ENCODE data around the gene VGLL1. TPM values are rescaled to one million over a fixed set of nuclear protein-coding genes. Genes with fewer than 3 reads are reported as not detected.
A peak's percentile ranks its signal among the peaks of the same experiment; 100 is the strongest.

VGLL1 gene
- total RNA-seq, 2 donors from 2014 or later: not detected

DNA sequence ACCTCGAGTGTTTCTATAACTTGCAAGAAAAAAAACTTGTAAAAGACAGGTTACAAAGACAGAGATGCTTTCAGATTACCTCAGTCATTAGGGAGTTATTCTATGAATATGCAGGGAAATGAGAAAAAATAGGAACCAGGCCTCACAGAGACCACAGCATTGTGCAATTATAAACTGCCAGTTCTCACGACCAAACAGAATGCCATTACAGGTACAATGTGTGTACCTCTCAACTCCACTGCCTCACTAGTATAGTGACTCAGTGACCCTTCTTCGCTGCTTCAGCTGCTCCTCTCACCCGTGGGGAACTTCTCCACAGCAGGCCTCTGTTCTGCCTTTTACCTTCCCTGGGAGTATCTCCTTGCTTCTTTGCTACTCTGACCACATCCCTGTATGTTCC, 37.0 kb upstream of the VGLL1 start:
- intact Hi-C loops (cut with DNase I): loop anchor here (10.0 kb wide), 1 partner anchor 510 kb away; the partner anchor contains the start of gene SLC9A6
- no peak overlapping the region for H3K9ac ChIP-seq (ENCODE audit: low read depth in 2 of 2, low read length in 2 of 2)
- H3K4me3 ChIP-seq: no peak overlapping the region
- no peaks in the 10 kb centered on the region for H3K4me1 ChIP-seq
- no peak overlapping the region for H3K27ac ChIP-seq
- TF ChIP-seq, protein P1, sequence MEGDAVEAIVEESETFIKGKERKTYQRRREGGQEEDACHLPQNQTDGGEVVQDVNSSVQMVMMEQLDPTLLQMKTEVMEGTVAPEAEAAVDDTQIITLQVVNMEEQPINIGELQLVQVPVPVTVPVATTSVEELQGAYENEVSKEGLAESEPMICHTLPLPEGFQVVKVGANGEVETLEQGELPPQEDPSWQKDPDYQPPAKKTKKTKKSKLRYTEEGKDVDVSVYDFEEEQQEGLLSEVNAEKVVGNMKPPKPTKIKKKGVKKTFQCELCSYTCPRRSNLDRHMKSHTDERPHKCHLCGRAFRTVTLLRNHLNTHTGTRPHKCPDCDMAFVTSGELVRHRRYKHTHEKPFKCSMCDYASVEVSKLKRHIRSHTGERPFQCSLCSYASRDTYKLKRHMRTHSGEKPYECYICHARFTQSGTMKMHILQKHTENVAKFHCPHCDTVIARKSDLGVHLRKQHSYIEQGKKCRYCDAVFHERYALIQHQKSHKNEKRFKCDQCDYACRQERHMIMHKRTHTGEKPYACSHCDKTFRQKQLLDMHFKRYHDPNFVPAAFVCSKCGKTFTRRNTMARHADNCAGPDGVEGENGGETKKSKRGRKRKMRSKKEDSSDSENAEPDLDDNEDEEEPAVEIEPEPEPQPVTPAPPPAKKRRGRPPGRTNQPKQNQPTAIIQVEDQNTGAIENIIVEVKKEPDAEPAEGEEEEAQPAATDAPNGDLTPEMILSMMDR (IDR thresholded peaks at IDR 0.05): no peak
- H3K36me3 ChIP-seq: no peaks in the 10 kb centered on the region
- no peaks in the 10 kb centered on the region for H3K27me3 ChIP-seq
- no peak for DNase-seq
- H3K9me3 ChIP-seq: no peaks in the 10 kb centered on the region

DNA sequence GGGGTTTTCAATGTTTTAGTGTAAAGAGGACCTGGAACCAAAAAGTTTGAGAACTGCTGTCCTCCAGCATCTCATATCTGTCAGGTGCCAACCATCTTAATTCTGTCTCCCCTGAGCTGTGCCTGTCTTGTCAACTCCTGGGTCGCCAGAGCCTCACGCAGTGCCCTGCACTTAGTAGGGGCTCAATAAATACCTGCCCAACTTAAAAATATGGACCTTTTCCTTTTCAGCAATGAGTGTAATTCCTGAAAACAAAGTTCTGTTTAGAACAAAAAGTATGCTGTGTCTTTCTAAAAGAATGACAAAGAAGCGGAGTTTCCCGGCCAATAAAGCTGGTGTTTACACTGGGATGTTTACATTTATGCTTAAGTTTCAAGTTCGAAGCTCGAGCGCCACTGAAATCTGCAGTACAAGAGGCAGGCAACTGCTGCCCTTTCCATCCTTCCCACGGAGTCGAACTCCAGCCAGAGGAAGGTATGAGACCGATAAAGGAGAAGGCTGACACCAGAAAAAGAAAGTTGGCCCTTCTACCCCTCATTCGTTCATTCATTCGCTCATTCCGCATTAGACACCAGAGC, 35.7 kb upstream of the VGLL1 start:
- intact Hi-C loops (cut with DNase I): loop anchor here (10.0 kb wide), 1 partner anchor 511 kb away; the partner anchor contains the start of gene SLC9A6
- Histone ChIP-seq H3K9ac (ENCODE audit: low read depth in 2 of 2, low read length in 2 of 2) (peak overlapping the region; percentile 38 to 42), H3K36me3 (no peaks in the 10 kb centered on the region), H3K4me1 (no peaks in the 10 kb centered on the region), H3K9me3 (no peaks in the 10 kb centered on the region), H3K4me3 (peak overlapping the region; percentile 61), H3K27me3 (no peaks in the 10 kb centered on the region), H3K27ac (peak overlapping the region; percentile 90)
- TF ChIP-seq, protein P1 (IDR thresholded peaks at IDR 0.05): no peak
- DNase-seq: no peak

DNA sequence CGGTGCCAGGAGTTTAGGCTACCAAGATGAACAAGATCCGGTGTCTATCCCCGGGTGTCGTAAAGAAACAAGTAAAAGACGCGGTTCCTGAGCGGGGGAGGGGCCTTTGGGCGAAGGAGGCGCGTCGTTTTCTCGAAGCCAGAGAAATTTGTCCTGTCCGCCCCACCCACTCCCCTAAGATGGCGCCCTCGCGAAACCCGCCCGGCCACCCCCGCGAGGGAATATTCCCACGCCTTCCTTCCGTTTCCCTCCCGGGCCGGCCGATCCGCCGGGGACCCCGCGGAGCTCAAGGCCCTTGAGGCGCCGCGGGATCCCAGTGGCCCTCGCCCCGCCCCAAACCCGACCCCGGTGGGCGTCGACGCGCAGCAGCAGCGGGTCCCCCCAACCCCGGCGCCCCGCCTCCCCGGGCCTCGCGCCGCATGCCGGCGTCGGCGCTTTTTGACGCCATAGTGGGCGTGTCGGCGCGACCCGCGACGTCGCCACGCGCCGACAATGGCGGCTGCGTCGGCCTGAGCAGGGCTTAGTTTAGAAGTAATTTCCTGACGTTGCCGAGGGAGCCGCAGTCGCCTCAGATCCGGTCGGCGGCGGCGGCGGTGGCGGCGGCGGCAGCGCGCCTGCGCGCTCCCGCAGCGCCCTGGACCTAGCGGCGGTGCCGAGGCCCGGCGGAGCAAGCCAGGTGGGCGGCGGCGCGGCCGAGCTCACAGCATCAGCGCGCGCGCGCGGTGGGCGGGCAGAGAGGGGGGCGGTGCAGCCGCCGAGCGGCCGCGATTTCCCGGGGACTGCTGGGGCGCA, 35.1 kb upstream of the VGLL1 start:
- no peaks in the 10 kb centered on the region for H3K27me3 ChIP-seq
- H3K27ac ChIP-seq: peak overlapping the region; percentile 90
- intact Hi-C loops (cut with DNase I): loop anchor here (10.0 kb wide), 1 partner anchor 512 kb away; the partner anchor contains the start of gene SLC9A6
- no peaks in the 10 kb centered on the region for H3K4me1 ChIP-seq
- peak overlapping the region; percentile 55 to 60 for H3K9ac ChIP-seq (ENCODE audit: low read depth in 2 of 2, low read length in 2 of 2)
- peak overlapping the region; percentile 61 for H3K4me3 ChIP-seq
- TF ChIP-seq, protein P1 (IDR thresholded peaks at IDR 0.05): no peak
- H3K9me3 ChIP-seq: no peaks in the 10 kb centered on the region
- DNase-seq: peak; percentile 87
- no peaks in the 10 kb centered on the region for H3K36me3 ChIP-seq

DNA sequence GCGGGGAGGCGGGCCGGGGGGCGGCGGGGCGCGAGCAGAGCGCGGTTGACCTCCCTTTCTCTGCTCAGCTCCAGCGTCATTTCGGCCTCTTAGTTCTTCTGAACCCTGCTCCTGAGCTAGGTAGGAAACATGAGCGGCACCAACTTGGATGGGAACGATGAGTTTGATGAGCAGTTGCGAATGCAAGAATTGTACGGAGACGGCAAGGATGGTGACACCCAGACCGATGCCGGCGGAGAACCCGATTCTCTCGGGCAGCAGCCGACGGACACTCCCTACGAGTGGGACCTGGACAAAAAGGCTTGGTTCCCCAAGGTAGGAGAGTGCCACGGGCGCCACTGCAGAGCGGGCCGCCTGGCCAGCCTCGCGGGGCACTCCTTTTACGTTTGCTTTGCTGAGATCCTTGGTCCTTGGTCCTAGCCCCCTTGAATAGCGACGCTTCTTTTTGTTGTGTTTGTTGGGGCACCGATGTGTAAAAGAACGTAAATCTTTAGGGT, 34.4 kb upstream of the VGLL1 start, which contains the start of gene HTATSF1:
HTATSF1 (plus strand) TSS at position 37 of the 497 bp plus-strand sequence; CDS start at position 130, 93 bp downstream.
- Histone ChIP-seq H3K4me1 (no peaks in the 10 kb centered on the region), H3K9me3 (no peaks in the 10 kb centered on the region), H3K36me3 (no peaks in the 10 kb centered on the region), H3K9ac (ENCODE audit: low read depth in 2 of 2, low read length in 2 of 2) (peak within 1 kb of the TSS; percentile 60 to 66), H3K4me3 (peak within 1 kb of the TSS; percentile 61), H3K27ac (peak within 1 kb of the TSS; percentile 90), H3K27me3 (no peaks in the 10 kb centered on the region)
- TF ChIP-seq, protein P1 (IDR thresholded peaks at IDR 0.05): no peak
- intact Hi-C loops (cut with DNase I): loop anchor here (10.0 kb wide), 1 partner anchor 513 kb away; the partner anchor contains the start of gene SLC9A6
- DNase-seq: no peak

DNA sequence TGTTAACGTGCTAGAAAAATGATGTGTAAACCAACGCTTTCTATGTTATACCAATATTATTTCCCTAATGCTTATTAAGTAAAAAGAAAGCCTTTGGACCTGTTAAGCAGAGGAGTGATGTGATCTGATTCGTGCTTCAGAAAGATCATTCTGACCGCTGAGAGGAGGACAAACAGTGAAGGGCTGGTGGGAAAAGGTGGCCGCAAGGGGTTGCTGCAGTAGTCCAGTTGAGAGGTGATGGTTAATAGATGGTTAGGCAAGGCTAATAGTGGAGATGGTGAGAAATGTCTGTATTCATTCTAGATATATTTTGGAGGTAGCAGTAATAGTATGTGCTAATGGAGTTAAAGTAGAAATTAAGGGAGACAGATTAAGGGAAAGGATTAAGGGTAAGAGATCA, 12.9 kb upstream of the VGLL1 start:
- Histone ChIP-seq H3K27me3 (no peaks in the 10 kb centered on the region), H3K9ac (ENCODE audit: low read depth in 2 of 2, low read length in 2 of 2) (no peak overlapping the region), H3K9me3 (no peaks in the 10 kb centered on the region), H3K4me3 (no peak overlapping the region), H3K27ac (no peak overlapping the region), H3K4me1 (no peaks in the 10 kb centered on the region), H3K36me3 (no peaks in the 10 kb centered on the region)
- DNase-seq: no peak
- TF ChIP-seq, protein P1 (IDR thresholded peaks at IDR 0.05): no peak
- intact Hi-C loops (cut with DNase I): no loop called here
